ENCODE measurements around the gene SLC12A4.
"Not testable (repeated sequence)": the region's sequence is repeated elsewhere in the genome, so short reads cannot be mapped to it uniquely, and the experiment has no call there.

The SLC12A4 gene

DNA sequence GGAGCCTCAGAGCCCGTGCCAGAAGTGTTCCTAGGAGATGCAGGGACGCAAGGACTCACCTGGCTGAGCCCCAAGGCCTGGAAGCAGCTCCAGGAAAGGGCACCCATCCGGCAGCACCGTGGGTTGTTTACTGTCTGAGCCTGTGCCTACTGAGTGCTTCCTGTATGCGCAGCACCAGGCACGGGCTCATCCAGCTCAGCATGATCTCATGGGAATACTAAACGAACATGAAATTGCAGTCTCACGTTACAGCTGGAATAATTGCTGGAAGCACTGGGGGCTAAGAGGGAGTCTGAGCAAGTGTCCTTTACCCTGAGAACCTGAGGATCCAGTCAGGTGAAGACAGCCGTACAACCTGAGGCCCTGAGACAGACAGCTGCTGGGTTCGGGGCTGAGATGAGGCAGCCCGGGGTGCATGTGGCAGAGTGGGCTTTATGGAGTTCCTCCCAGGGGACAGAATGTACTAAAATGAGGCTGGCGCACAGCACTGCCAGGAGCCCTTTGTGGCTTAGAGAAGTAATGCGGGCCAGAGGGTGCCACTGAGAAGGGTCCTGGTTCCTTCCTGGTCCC lies 42.2 kb downstream of the SLC12A4 start:
- DNase-seq (ENCODE audit: low read depth in 2 of 2), result no peak

- DNase-seq (ENCODE audit: low read depth in 2 of 2), result no peak
These were observed 44.1 kb downstream of the SLC12A4 start for GRCh38 chr16:67924140-67924906.

DNA sequence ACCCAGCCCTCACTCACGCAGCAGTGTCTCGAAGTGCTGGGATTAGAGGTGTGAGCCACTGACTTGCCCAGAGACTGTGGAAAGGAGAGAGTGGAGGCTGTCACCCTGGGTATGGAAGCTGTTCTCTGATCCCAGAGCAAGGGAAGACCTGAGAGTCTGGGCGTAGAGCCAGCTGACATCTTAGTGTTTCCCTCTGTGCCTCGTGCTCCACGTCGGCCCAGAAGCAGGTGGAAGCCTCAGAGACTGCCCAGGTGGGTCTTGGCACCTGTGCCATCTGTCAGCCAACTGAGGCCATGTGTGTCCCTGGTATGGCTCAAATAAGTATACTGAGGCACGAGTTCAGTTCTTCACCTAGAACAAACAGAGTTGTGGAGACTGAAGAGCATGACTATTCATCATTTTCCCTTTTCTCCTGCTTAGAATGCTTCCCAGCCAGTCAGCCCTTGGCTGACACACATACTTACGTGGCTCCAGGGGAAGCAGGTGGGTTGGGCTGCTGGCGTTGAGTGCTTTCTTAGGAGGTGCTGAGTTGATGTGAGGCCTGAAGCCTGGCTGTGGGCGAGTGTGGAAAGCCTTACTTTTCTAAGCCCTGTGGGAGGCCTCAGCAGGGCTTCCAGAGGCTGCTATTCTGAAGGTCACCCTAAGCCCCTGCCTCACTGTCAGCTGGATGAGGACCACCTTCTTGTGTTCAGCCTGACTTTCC lies 44.9 kb downstream of the SLC12A4 start:
- DNase-seq (ENCODE audit: low read depth in 2 of 2), result no peak

GRCh38 chr16:67922740-67923139 lies 45.7 kb downstream of the SLC12A4 start:
- DNase-seq (ENCODE audit: low read depth in 2 of 2), result no peak

DNA sequence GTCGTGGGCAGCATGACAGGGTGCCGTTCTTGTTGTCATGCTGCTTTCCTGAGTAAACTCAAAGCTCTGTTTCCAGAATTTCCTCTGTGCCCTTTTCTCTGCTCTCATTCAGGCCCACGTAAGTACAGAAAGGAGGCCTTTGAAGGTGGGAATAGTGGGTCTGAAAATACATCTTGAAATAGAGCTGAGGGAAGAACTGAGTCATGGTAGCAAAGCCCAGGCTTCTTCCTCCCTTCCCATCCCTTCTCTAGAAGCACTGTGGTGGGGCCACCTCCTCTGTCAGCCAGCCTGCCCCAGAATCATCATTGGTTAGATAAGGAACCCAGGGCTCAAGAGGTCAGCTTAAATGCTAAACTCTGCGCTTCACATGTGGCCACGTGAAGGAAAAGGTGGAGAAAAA lies 46.2 kb downstream of the SLC12A4 start:
- no peak for DNase-seq (ENCODE audit: low read depth in 2 of 2)

- no peak for DNase-seq (ENCODE audit: low read depth in 2 of 2)
These were observed 48.7 kb downstream of the SLC12A4 start for GRCh38 chr16:67919622-67920221.

DNA sequence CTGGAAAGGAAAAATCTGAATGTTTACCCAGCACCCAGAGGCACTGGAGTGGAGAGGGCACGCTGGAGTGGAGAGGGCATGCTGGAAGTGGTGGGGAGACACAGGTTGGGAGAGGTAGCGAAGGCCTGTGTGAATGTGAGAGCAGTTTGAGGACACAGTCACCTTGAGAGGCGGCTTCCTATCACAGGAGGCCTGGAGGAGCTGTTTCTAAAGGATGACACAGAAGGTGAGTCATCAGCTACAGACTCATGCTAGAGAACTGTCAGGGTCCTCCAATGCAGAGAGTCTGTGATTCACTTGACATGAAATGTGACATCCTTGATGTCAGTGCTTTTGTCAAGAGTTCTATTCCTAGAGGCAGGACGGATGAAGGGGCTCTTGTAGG lies 50.6 kb downstream of the SLC12A4 start:
- DNase-seq (ENCODE audit: low read depth in 2 of 2), result peak in 1 of 2 experiments; percentile 36

GRCh38 chr16:67917140-67917851 lies 51.1 kb downstream of the SLC12A4 start:
- no peak for DNase-seq (ENCODE audit: low read depth in 2 of 2)

GRCh38 chr16:67915831-67916723 lies 52.4 kb downstream of the SLC12A4 start:
- DNase-seq (ENCODE audit: low read depth in 2 of 2), result no peak

DNA sequence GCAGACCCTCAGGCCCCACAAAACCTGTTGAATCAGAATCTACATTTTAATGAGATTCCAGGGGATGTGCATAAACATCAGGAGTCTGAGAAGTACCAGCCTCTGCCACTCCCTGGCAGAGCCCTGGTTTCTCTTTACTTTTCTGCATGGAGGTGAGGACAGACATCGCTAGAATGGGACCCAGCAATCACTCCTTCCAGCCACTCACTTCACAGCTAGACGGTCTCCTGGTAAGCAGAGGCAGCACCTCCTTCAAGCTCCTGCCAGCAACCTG lies 53.0 kb downstream of the SLC12A4 start:
- not testable (repeated sequence) for DNase-seq (ENCODE audit: low read depth in 2 of 2)

DNA sequence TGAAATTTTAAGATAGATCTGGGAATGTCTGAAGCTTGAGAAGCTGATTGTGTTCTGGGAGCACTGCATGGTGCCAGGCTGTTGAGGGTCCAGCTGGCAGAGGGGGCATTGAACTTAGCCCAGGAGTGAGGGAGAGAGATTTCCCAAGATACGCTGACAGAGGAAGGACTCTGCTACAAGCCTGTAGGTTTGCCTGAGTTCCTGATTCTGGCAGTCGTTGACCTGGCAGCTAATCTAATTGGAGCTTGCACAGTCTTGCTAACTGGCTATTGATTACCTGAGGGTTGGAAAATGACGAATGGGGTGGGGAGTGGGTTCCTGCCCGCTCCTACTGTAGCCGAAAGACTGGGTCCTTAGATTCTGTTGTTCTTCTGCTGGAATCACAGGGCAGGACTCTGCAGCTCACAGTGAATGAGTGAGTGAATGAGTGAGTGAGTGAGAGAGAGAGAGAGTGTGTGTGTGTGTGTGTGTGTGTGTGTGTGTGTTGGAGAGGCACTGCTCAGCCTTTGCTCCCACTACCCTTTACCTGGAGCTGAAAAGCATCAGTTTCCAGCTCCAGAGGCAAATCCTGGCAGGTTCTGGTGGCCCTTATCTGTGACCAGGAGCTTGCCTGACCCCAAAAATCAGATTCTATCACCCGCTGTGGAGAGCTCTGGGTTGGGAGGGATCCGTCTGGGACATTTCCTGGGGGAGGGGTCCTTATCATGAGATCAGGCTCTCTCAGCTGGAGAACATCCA lies 53.5 kb downstream of the SLC12A4 start:
- no peak for DNase-seq (ENCODE audit: low read depth in 2 of 2)

DNA sequence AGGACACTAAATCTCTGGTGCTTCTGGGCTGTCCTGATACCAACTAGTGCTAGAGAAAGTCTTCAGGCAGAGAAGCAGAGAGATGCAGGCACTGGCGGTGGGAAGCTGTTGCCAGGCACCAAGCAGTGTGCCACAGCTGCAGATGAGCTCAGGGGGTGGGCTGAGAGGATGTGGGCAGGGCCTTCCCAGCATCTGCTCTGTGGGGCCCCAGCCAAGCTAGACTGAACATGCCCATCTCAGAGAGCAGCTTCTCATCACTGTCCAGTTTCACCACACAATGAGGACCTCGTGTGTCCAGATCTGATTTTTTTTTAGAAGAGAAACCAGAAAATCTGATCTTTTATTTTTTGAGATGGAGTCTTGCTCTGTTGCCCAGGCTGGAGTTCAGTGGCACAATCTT lies 58.3 kb downstream of the SLC12A4 start:
- DNase-seq (ENCODE audit: low read depth in 2 of 2), result no peak

DNA sequence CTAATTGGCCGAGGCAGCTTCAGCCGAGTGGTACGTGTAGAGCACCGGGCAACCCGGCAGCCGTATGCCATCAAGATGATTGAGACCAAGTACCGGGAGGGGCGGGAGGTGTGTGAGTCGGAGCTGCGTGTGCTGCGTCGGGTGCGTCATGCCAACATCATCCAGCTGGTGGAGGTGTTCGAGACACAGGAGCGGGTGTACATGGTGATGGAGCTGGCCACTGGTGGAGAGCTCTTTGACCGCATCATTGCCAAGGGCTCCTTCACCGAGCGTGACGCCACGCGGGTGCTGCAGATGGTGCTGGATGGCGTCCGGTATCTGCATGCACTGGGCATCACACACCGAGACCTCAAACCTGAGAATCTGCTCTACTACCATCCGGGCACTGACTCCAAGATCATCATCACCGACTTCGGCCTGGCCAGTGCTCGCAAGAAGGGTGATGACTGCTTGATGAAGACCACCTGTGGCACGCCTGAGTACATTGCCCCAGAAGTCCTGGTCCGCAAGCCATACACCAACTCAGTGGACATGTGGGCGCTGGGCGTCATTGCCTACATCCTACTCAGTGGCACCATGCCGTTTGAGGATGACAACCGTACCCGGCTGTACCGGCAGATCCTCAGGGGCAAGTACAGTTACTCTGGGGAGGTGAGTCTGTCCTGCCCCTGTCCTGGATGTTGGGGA lies 59.2 kb downstream of the SLC12A4 start:
- DNase-seq (ENCODE audit: low read depth in 2 of 2), result no peak

DNA sequence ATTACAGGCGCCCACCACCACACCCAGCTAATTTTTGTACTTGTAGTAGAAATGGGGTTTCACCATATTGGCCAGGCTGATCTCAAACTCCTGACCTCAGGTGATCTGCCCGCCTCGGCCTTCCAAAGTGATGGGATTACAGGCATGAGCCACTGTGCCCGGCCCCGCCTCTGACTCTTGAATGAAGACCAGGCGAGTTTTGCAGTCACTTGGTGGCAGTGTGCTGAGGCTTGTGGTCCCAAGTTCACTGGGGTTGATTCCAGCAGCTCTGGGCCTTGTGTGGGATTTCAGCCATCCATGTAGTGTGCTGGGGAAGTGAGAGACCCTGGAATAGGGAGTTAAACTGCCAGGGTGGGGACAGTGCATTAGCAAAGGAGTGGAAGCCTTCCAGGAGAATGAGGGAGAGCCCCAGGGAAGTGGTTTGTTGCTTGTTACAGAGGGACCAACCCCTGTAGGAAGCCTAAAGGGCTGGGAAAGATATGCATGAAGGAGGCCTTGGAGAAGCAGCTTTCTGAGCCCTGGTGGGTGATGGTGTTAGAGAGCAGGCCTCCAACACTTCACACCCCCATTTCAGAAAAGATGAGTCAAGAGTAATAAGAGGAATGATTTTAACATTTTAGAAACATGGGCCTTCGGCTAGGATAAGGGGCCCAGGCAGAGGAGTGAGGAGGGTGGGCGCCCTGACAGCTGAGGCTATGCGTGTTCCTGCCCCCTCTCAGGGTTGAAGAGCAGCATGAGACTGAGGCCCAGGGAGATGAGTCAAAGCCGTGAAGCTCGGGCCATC lies 60.8 kb downstream of the SLC12A4 start:
- DNase-seq (ENCODE audit: low read depth in 2 of 2), result no peak

GRCh38 chr16:67902831-67903230 lies 65.6 kb downstream of the SLC12A4 start:
- DNase-seq (ENCODE audit: low read depth in 2 of 2), result no peak

GRCh38 chr16:67901734-67902133 lies 66.7 kb downstream of the SLC12A4 start:
- no peak for DNase-seq (ENCODE audit: low read depth in 2 of 2)

DNA sequence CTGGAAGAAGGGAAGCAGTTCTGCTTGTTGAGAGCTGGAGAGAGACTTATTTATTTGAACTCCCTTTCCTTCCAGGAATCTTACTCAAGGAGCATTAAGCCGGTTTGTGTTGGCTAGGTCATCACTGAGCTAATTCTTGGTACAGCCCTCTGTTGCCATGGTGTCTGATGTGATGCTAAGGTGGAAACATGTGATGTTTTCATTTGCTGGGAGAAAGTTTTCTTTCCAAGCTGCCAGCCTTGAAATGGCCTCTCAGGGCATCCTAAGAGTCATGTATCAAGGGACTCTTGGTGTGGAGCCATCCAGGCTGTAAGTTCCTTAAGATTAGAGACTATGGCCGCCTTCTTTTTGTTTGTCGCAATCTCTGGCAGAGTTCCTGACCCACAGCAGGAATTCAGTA lies 71.2 kb downstream of the SLC12A4 start:
- no peak for DNase-seq (ENCODE audit: low read depth in 2 of 2)

- DNase-seq (ENCODE audit: low read depth in 2 of 2), result no peak
These were observed 74.6 kb downstream of the SLC12A4 start for GRCh38 chr16:67893743-67894399.
